ENCODE data around the gene CDH4.

DNA sequence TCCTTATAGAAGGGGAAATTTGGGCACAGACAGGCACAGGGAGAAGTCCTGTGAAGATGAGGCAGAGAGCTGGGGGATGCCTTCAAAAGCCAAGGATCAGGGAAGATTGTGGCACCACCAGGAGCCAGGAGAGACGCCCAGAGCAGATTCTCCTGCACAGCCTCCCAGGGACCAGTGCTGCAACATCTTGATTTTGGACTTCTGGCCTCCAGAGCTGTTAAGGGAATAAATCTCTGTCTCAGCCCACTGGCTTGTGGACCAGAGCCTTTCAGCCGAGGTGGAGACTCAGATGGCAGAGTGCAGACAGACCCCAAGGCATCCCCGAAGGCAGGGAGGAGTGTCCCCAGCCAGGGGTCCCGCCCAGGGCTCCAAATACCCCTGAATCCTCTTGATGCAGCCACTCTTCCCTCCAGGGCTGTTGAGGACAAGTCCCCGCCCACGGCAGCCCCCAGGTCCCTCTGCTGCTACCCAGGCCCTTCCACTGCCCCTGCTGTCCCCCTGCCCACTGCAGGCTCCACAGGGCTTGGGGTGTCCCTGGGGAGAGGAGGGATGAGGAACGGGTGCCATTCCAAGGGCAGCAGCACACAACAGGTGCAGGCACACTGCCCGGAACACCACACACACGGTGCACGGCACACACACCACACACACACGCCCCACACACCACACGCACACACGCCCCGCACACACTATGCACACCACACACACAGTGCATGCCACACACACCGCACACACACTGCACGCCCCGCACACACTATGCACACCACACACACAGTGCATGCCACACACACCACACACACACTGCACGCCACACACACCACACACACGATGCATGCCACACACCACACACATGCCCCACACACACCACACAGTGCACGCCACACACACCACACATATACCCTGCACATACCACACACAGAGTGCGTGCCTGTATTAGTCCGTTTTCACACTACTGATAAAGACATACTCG is 502.2 kb downstream of the CDH4 start:
- TF ChIP-seq, protein P1, sequence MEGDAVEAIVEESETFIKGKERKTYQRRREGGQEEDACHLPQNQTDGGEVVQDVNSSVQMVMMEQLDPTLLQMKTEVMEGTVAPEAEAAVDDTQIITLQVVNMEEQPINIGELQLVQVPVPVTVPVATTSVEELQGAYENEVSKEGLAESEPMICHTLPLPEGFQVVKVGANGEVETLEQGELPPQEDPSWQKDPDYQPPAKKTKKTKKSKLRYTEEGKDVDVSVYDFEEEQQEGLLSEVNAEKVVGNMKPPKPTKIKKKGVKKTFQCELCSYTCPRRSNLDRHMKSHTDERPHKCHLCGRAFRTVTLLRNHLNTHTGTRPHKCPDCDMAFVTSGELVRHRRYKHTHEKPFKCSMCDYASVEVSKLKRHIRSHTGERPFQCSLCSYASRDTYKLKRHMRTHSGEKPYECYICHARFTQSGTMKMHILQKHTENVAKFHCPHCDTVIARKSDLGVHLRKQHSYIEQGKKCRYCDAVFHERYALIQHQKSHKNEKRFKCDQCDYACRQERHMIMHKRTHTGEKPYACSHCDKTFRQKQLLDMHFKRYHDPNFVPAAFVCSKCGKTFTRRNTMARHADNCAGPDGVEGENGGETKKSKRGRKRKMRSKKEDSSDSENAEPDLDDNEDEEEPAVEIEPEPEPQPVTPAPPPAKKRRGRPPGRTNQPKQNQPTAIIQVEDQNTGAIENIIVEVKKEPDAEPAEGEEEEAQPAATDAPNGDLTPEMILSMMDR (IDR thresholded peaks at IDR 0.05) = no peak
- no peak for TF ChIP-seq ZFX (IDR thresholded peaks at IDR 0.05; ENCODE audit: borderline replicate concordance)
